HCT116 (cell line): ENCODE data around the gene C1orf21. TPM values are rescaled to one million over a fixed set of nuclear protein-coding genes. Genes with fewer than 3 reads are reported as not detected.

Experiments
- ATAC-seq: fragments of 200-7000 bp; cut with Tn5 transposase; 2 replicates; pipeline ENCODE4 v1.9.1; 2020; ENCODE audit warnings: mild to moderate bottlenecking, moderate library complexity
- BruUV-seq: library from RNA; stranded (reverse); fragments of 400-500 nt; replicated peaks from 2 replicates; lab custom pipeline; 2021; lab: Mats Ljungman, UMichigan
- CTCF ChIA-PET: fragments of 300-600 bp; sonication (Branson Sonifier 250); formaldehyde crosslinking; loops from one replicate; lab custom pipeline; 2021; ENCODE audit warnings: antibody characterized with exemption; lab: Charles Lee
- POLR2A ChIA-PET: fragments of 300-600, 350-600 bp; sonication (Branson Sonifier 250); formaldehyde crosslinking; loops from one replicate; lab custom pipeline; 2021; ENCODE audit warnings: antibody characterized with exemption; lab: Charles Lee
- RAD21 ChIA-PET, 2 experiments: fragments of 300-600 bp; sonication (Branson Sonifier 250); formaldehyde crosslinking; loops; one replicate each; lab custom pipeline; 2023; ENCODE audit warnings: low total read pairs in 2 of 2; ENCODE audit not compliant: uncharacterized antibody in 2 of 2, unreplicated experiment in 2 of 2, low non-redundant PET in 1 of 2; lab: Charles Lee
- DNase-seq: peaks from one replicate; pipeline ENCODE4 v3.0.0-alpha.2; 2010; ENCODE audit warnings: low read depth, low spot score
- H2AFZ ChIP-seq: fragments of 200-600 bp; shearing (Covaris generic), sonication (generic); 2 replicates; pipeline ENCODE4 v1.6.1; 2017; ENCODE audit warnings: low read depth, mixed run types, mixed read lengths, antibody characterized with exemption, low read length; ENCODE audit not compliant: poor library complexity, severe bottlenecking
- H3K27ac ChIP-seq: 2 replicates; pipeline ENCODE4 v1.5.1; 2012; ENCODE audit warnings: low read depth, low read length
- H3K27me3 ChIP-seq: fragments of 200-600 bp; sonication (generic); 2 replicates; pipeline ENCODE4 v1.6.1; 2016; ENCODE audit warnings: mixed run types, low read length, mixed read lengths; ENCODE audit not compliant: insufficient read depth
- H3K36me3 ChIP-seq, 2 experiments: fragments of 200-500 bp in 1 of 2; fragments of 200-600 bp in 1 of 2; sonication (Bioruptor generic) in 1 of 2; sonication (generic) in 1 of 2; 2 replicates each; pipeline versions ENCODE4 v1.5.1 to v1.6.1; 2014 to 2016; ENCODE audit warnings: low read length in 2 of 2, inconsistent platforms in 1 of 2, mixed read lengths in 1 of 2, mixed run types in 1 of 2; ENCODE audit not compliant: insufficient read depth in 2 of 2, control insufficient read depth in 1 of 2
- H3K4me1 ChIP-seq, 2 experiments: fragments of 200-600 bp in 1 of 2; sonication (generic) in 1 of 2; 2 replicates each; pipeline versions ENCODE4 v1.5.1 to v1.6.1; 2012 to 2017; ENCODE audit warnings: low read length in 2 of 2, inconsistent platforms in 1 of 2, mild to moderate bottlenecking in 1 of 2, mixed read lengths in 1 of 2, mixed run types in 1 of 2, moderate library complexity in 1 of 2; ENCODE audit not compliant: insufficient read depth in 2 of 2, control insufficient read depth in 1 of 2
- H3K4me2 ChIP-seq: fragments of 200-600 bp; sonication (generic); 2 replicates; pipeline ENCODE4 v1.6.1; 2017; ENCODE audit warnings: mixed run types, low read length, mixed read lengths
- H3K4me3 ChIP-seq, 2 experiments: fragments of 200-600 bp in 1 of 2; sonication (generic) in 1 of 2; replicated peaks in 1 of 2; 2 replicates each; pipeline ENCODE4 v1.5.1; 2011 to 2016; ENCODE audit warnings: low read length in 2 of 2, control low read depth in 1 of 2, low read depth in 1 of 2, mild to moderate bottlenecking in 1 of 2, mixed read lengths in 1 of 2, mixed run types in 1 of 2
- H3K79me2 ChIP-seq: fragments of 200-600 bp; sonication (generic); 2 replicates; pipeline ENCODE4 v1.6.1; 2017; ENCODE audit warnings: mild to moderate bottlenecking, mixed run types, low read length, moderate library complexity, mixed read lengths; ENCODE audit not compliant: insufficient read depth
- H3K9ac ChIP-seq: fragments of 200-600 bp; sonication (generic); 2 replicates; pipeline ENCODE4 v1.6.1; 2016; ENCODE audit warnings: low read length, mixed read lengths
- H3K9me2 ChIP-seq: fragments of 200-600 bp; sonication (generic), shearing (Covaris generic); 2 replicates; pipeline ENCODE4 v1.6.1; 2017; ENCODE audit warnings: mixed run types, mild to moderate bottlenecking, moderate library complexity; ENCODE audit not compliant: insufficient read depth
- H3K9me3 ChIP-seq, 2 experiments: fragments of 200-500 bp in 1 of 2; fragments of 200-600 bp in 1 of 2; sonication (Bioruptor generic) in 1 of 2; sonication (generic) in 1 of 2; 2 replicates each; pipeline ENCODE4 v1.6.1; 2014 to 2017; ENCODE audit warnings: low read length in 2 of 2, mixed read lengths in 2 of 2, inconsistent platforms in 1 of 2, low read depth in 1 of 2, mild to moderate bottlenecking in 1 of 2, mixed run types in 1 of 2, moderate library complexity in 1 of 2; ENCODE audit not compliant: control insufficient read depth in 1 of 2, insufficient read depth in 1 of 2
- H4K20me1 ChIP-seq: fragments of 200-600 bp; sonication (generic), shearing (Covaris generic); 2 replicates; pipeline ENCODE4 v1.6.1; 2017; ENCODE audit warnings: mixed run types, mild to moderate bottlenecking, moderate library complexity; ENCODE audit not compliant: insufficient read depth
- EGR1 ChIP-seq: IDR thresholded peaks from 2 replicates; pipeline ENCODE4 v1.6.1; 2012; ENCODE audit warnings: low read depth
- ELF1 ChIP-seq: IDR thresholded peaks from 2 replicates; pipeline ENCODE4 v1.6.1; 2012; ENCODE audit warnings: low read depth, borderline replicate concordance
- EZH2phosphoT487 ChIP-seq: fragments of 200-600 bp; IDR thresholded peaks from 2 replicates; pipeline ENCODE4 v1.6.1; 2018; ENCODE audit warnings: antibody characterized with exemption, borderline replicate concordance
- FOSL1 ChIP-seq: IDR thresholded peaks from 2 replicates; pipeline ENCODE4 v1.6.1; 2012; ENCODE audit warnings: low read depth
- POLR2A ChIP-seq: IDR thresholded peaks from 2 replicates; pipeline ENCODE4 v1.7.0; 2011; ENCODE audit warnings: borderline replicate concordance; ENCODE audit not compliant: insufficient read depth, insufficient read length; ENCODE audit errors: extremely low read depth
- POLR2AphosphoS5 ChIP-seq: IDR thresholded peaks from 2 replicates; pipeline ENCODE4 v1.6.1; 2011; ENCODE audit warnings: mild to moderate bottlenecking, low read depth, low read length, moderate library complexity
- SIN3A ChIP-seq: IDR thresholded peaks from 2 replicates; pipeline ENCODE4 v1.6.1; 2012; ENCODE audit warnings: low read depth
- SRF ChIP-seq: IDR thresholded peaks from 2 replicates; pipeline ENCODE4 v1.6.1; 2012; ENCODE audit warnings: low read depth
- YY1 ChIP-seq: IDR thresholded peaks from 2 replicates; pipeline ENCODE4 v1.6.1; 2011; ENCODE audit warnings: low read length, low read depth, moderate library complexity, mild to moderate bottlenecking; ENCODE audit not compliant: insufficient replicate concordance; ENCODE audit errors: extremely low read depth
- ZFX ChIP-seq: fragments of 450-650 bp; IDR thresholded peaks from 2 replicates; pipeline ENCODE4 v1.6.1; 2017
- ZNF274 ChIP-seq: fragments of 200-500 bp; sonication (Bioruptor generic); IDR thresholded peaks from 2 replicates; pipeline ENCODE4 v1.6.1; 2014; ENCODE audit warnings: mild to moderate bottlenecking, low read depth, low read length, inconsistent platforms
- intact Hi-C: fragments of 100-400 bp; cut with micrococcal nuclease; formaldehyde crosslinking; loops from 2 replicates; pipeline ENCODE4 v1.10.0; 2022
- total RNA-seq: library from RNA; stranded (reverse); gene quantifications from one replicate; pipeline ENCODE4 v1.2.1, GENCODE V29; 2021; ENCODE audit not compliant: unreplicated experiment
- TF ChIP-seq, protein P1 (sequence below): IDR thresholded peaks from 2 replicates; pipeline ENCODE4 v1.6.1; 2012
- TF ChIP-seq, protein P2 (sequence below), 3 experiments: fragments of 200-600 bp in 1 of 3; sonication (generic) in 1 of 3; IDR thresholded peaks in 2 of 3; conservative IDR thresholded peaks in 1 of 3; 2 replicates each; pipeline ENCODE4 v1.5.1; 2012 to 2017; ENCODE audit warnings: low read depth in 2 of 3, low read length in 2 of 3, antibody characterized with exemption in 1 of 3, borderline replicate concordance in 1 of 3, control low read depth in 1 of 3, mild to moderate bottlenecking in 1 of 3, mixed read lengths in 1 of 3, mixed run types in 1 of 3, moderate library complexity in 1 of 3; ENCODE audit not compliant: insufficient read depth in 1 of 3

The C1orf21 gene
- total RNA-seq, 1 experiment from 2014 or later = 8.9 TPM

DNA sequence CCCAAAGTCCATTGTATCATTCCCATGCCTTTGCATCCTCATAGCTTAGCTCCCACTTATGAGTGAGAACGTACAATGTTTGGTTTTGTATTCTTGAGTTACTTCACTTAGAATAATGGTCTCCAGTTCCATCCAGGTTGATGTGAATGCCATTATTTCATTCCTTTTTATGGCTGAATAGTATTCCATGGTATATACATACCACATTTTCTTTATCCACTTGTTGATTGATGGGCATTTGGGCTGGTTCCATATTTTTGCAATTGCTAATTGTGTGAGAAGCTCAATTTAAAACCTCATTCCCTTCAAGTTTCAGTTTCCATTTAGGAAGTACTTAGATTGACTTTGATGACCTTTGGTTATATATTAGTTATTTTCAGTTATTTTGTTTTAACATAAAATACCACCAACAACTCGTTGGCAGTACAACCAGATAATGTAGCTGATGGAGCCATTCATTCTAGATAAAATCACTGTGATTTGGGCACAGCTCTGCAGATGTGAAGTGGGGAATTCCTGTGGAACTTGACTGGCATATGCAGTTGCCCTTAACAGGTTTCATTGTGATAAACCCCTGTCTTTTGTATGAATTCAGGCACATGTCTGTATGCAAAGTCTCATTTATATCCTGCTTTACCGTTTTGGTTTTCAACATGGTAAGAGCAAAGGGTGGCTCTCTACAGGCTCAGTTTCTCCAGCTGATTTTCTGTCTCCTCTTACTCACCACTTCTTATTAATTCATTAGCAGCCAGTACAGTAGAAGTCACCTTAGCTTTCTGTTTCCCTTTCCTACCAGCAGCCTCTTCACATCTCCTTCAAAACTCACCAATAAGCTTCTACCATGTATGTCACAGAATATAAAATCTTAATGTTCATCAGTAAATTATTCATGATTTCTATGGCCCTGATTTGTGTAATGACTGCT is 170.9 kb downstream of the C1orf21 start:
- ChIA-PET CTCF (no interaction called here), POLR2A (no interaction called here), RAD21 (no interaction called here)
- Histone ChIP-seq H2AFZ (no peak overlapping the region), H3K9ac (no peak overlapping the region), H3K9me2 (no peaks in the 10 kb centered on the region), H3K9me3 (no peaks in the 10 kb centered on the region), H3K79me2 (no peaks in the 10 kb centered on the region), H3K4me2 (no peak overlapping the region), H3K27ac (no peak overlapping the region), H3K27me3 (no peaks in the 10 kb centered on the region), H3K4me3 (no peak overlapping the region), H3K4me1 (no peaks in the 10 kb centered on the region), H3K36me3 (no peaks in the 10 kb centered on the region), H4K20me1 (no peaks in the 10 kb centered on the region)
- no TSS peak for BruUV-seq
- no peak for TF ChIP-seq POLR2AphosphoS5
- TF ChIP-seq POLR2A = no peak
- no peak for TF ChIP-seq EZH2phosphoT487
- TF ChIP-seq EGR1 = no peak
- no peak for TF ChIP-seq ELF1
- TF ChIP-seq ZNF274 = no peak
- TF ChIP-seq ZFX = no peak
- TF ChIP-seq, protein P1, sequence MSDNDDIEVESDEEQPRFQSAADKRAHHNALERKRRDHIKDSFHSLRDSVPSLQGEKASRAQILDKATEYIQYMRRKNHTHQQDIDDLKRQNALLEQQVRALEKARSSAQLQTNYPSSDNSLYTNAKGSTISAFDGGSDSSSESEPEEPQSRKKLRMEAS = no peak
- TF ChIP-seq SIN3A = no peak
- no peak for TF ChIP-seq YY1
- no peak for TF ChIP-seq FOSL1
- TF ChIP-seq, protein P2, sequence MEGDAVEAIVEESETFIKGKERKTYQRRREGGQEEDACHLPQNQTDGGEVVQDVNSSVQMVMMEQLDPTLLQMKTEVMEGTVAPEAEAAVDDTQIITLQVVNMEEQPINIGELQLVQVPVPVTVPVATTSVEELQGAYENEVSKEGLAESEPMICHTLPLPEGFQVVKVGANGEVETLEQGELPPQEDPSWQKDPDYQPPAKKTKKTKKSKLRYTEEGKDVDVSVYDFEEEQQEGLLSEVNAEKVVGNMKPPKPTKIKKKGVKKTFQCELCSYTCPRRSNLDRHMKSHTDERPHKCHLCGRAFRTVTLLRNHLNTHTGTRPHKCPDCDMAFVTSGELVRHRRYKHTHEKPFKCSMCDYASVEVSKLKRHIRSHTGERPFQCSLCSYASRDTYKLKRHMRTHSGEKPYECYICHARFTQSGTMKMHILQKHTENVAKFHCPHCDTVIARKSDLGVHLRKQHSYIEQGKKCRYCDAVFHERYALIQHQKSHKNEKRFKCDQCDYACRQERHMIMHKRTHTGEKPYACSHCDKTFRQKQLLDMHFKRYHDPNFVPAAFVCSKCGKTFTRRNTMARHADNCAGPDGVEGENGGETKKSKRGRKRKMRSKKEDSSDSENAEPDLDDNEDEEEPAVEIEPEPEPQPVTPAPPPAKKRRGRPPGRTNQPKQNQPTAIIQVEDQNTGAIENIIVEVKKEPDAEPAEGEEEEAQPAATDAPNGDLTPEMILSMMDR (IDR thresholded peaks at IDR 0.05 in 2 of 3, conservative IDR thresholded peaks at IDR 0.05 in 1 of 3; ENCODE audit: borderline replicate concordance in 1 of 3, insufficient read depth in 1 of 3, low read depth in 2 of 3, low read length in 2 of 3) = no peak
- TF ChIP-seq SRF = no peak
- DNase-seq (no peak), ATAC-seq (no peak)
- intact Hi-C loops = no loop called here
